Stomach (tissue), 9 donors: ENCODE results near the gene PLAC8L1. TPM values are rescaled to one million over a fixed set of nuclear protein-coding genes. Genes with fewer than 3 reads are reported as not detected.

Source experiments
- DNase-seq, 2 donors: peaks; one replicate each; pipeline versions ENCODE4 v3.0.0 to v3.0.0-alpha.2; 2013 to 2019
- H3K27ac ChIP-seq, 5 donors: fragments of 200-600 bp in 4 of 5; sonication (generic) in 4 of 5; one replicate each; pipeline ENCODE4 v1.5.1; 2013 to 2019; ENCODE audit warnings: mild to moderate bottlenecking in 1 of 5, moderate library complexity in 1 of 5
- H3K27me3 ChIP-seq, 3 donors: fragments of 200-600 bp; sonication (generic); one replicate each; pipeline ENCODE4 v1.5.1; 2017 to 2019; ENCODE audit warnings: mixed run types in 1 of 3
- H3K36me3 ChIP-seq, 4 donors: fragments of 200-600 bp; sonication (generic); 1 replicate in 3 of 4; 2 replicates in 1 of 4; pipeline ENCODE4 v1.5.1; 2016 to 2019
- H3K4me1 ChIP-seq, 4 donors: fragments of 200-600 bp; sonication (generic); one replicate each; pipeline ENCODE4 v1.5.1; 2016 to 2019
- H3K4me3 ChIP-seq, 4 donors: fragments of 200-600 bp; sonication (generic) in 3 of 4; one replicate each; pipeline ENCODE4 v1.5.1; 2016 to 2019; ENCODE audit warnings: mild to moderate bottlenecking in 1 of 4
- H3K9me3 ChIP-seq, 4 donors: fragments of 200-600 bp; sonication (generic); one replicate each; pipeline ENCODE4 v1.5.1; 2016 to 2019
- CTCF ChIP-seq, 7 experiments: fragments of 450-650 bp in 4 of 7; fragments of 200-600 bp in 3 of 7; sonication (generic) in 3 of 7; IDR thresholded peaks; one replicate each; pipeline ENCODE4 v1.5.1; 2016 to 2019; ENCODE audit warnings: antibody characterized with exemption in 7 of 7, control low read depth in 2 of 7, mild to moderate bottlenecking in 1 of 7
- EP300 ChIP-seq: sonication (generic); formaldehyde crosslinking; IDR thresholded peaks from one replicate; pipeline ENCODE4 v1.6.1; 2017; ENCODE audit warnings: antibody characterized with exemption
- POLR2A ChIP-seq, 4 donors: fragments of 450-650 bp; IDR thresholded peaks; one replicate each; pipeline ENCODE4 v1.6.1; 2016; ENCODE audit warnings: antibody characterized with exemption in 4 of 4, control low read depth in 2 of 4, mild to moderate bottlenecking in 1 of 4, moderate library complexity in 1 of 4
- POLR2AphosphoS5 ChIP-seq, 3 donors: sonication (generic); formaldehyde crosslinking; IDR thresholded peaks; one replicate each; pipeline ENCODE4 v1.6.1; 2016; ENCODE audit warnings: antibody characterized with exemption in 3 of 3
- WGBS, 5 donors: extraction: QIAGEN DNeasy Blood & Tissue Kit in 3 of 5; methylation state at CpG; one replicate each; pipeline versions ENCODE4 v1.1.5 to v1.1.7; 2013 to 2018; 5-methylcytosine and 5-hydroxymethylcytosine counted together
- intact Hi-C: fragments of 100-400 bp; cut with DNase I; formaldehyde crosslinking; loops from one replicate; pipeline ENCODE4 v1.15.1; 2023; ENCODE audit warnings: low total_unique reads
- polyA plus RNA-seq, 3 donors: library from polyadenylated mRNA; stranded (reverse); fragments of 200-250 nt; gene quantifications; one replicate each; pipeline ENCODE4 v1.2.3, GENCODE V29; 2013
- total RNA-seq, 5 donors: library from RNA; depleted of rRNA; stranded (reverse); fragments of >200 nt; gene quantifications; one replicate each; pipeline versions ENCODE4 v1.1.0 to v1.2.3, GENCODE V29; 2014 to 2016
- donor health status: healthy with polysubstance abuse.
- donor health status: Bipolar disorder and iron deficiency.
- donor health status: healthy.

PLAC8L1 gene
- total and polyA plus RNA-seq, 8 donors: 0.68 TPM; not detected in 7

- H3K4me1 ChIP-seq: no peaks in the 10 kb centered on the region
- H3K4me3 ChIP-seq: no peak overlapping the region
- no peaks in the 10 kb centered on the region for H3K36me3 ChIP-seq
- H3K27ac ChIP-seq: no peak overlapping the region
- no peaks in the 10 kb centered on the region for H3K9me3 ChIP-seq
- H3K27me3 ChIP-seq: no peaks in the 10 kb centered on the region
- TF ChIP-seq CTCF (IDR thresholded peaks at IDR 0.05) (no peak), POLR2AphosphoS5 (IDR thresholded peaks at IDR 0.05) (no peak), EP300 (no peak), POLR2A (IDR thresholded peaks at IDR 0.05) (no peak)
- intact Hi-C loops: no loop called here
- no peak for DNase-seq
Measured at GRCh38 chr5:146089287-146089686, 16.1 kb downstream of the PLAC8L1 start.

GRCh38 chr5:146088098-146088497 is 17.3 kb downstream of the PLAC8L1 start:
- no peaks in the 10 kb centered on the region for H3K9me3 ChIP-seq
- H3K36me3 ChIP-seq: no peaks in the 10 kb centered on the region
- 88 to 91% (median 89%) methylated on average over 3 of the region's 3 CpGs for WGBS, 5 donors
- intact Hi-C loops: no loop called here
- no peak overlapping the region for H3K27ac ChIP-seq
- DNase-seq: no peak
- no peaks in the 10 kb centered on the region for H3K4me1 ChIP-seq
- no peak overlapping the region for H3K4me3 ChIP-seq
- no peak for TF ChIP-seq POLR2AphosphoS5 (IDR thresholded peaks at IDR 0.05)
- TF ChIP-seq CTCF (IDR thresholded peaks at IDR 0.05): no peak
- TF ChIP-seq EP300: no peak
- TF ChIP-seq POLR2A (IDR thresholded peaks at IDR 0.05): no peak
- no peaks in the 10 kb centered on the region for H3K27me3 ChIP-seq

- intact Hi-C loops: no loop called here
- no peaks in the 10 kb centered on the region for H3K9me3 ChIP-seq
- no peak overlapping the region for H3K27ac ChIP-seq
- 83 to 94% (median 90%) methylated on average over 4 of the region's 4 CpGs for WGBS, 5 donors
- TF ChIP-seq POLR2AphosphoS5 (IDR thresholded peaks at IDR 0.05): no peak
- TF ChIP-seq CTCF (IDR thresholded peaks at IDR 0.05): no peak
- no peak for TF ChIP-seq POLR2A (IDR thresholded peaks at IDR 0.05)
- no peak for TF ChIP-seq EP300
- DNase-seq: no peak
- H3K4me3 ChIP-seq: no peak overlapping the region
- no peaks in the 10 kb centered on the region for H3K4me1 ChIP-seq
- no peaks in the 10 kb centered on the region for H3K36me3 ChIP-seq
- no peaks in the 10 kb centered on the region for H3K27me3 ChIP-seq
Measured at GRCh38 chr5:146084376-146084775, 21.0 kb downstream of the PLAC8L1 start.

- TF ChIP-seq POLR2A (IDR thresholded peaks at IDR 0.05) (no peak), CTCF (IDR thresholded peaks at IDR 0.05) (no peak), EP300 (no peak), POLR2AphosphoS5 (IDR thresholded peaks at IDR 0.05) (no peak)
- Histone ChIP-seq H3K27me3 (no peaks in the 10 kb centered on the region), H3K4me3 (no peak overlapping the region), H3K27ac (no peak overlapping the region), H3K9me3 (no peaks in the 10 kb centered on the region), H3K4me1 (no peaks in the 10 kb centered on the region), H3K36me3 (no peaks in the 10 kb centered on the region)
- WGBS, 5 donors: 65 to 74% (median 71%) methylated on average over 3 of the region's 3 CpGs
- no peak for DNase-seq
- intact Hi-C loops: no loop called here
Measured at GRCh38 chr5:146082798-146083197, 22.6 kb downstream of the PLAC8L1 start.
